HG02642 (cell line): ENCODE data around the gene IFIT3.

ENCODE experiments used
- ATAC-seq: cut with Tn5 transposase; IDR thresholded peaks from one replicate; pipeline ENCODE4 v1.9.1; 2021; ENCODE audit warnings: mild to moderate bottlenecking; ENCODE audit not compliant: unreplicated experiment, poor library complexity

Gene IFIT3

DNA sequence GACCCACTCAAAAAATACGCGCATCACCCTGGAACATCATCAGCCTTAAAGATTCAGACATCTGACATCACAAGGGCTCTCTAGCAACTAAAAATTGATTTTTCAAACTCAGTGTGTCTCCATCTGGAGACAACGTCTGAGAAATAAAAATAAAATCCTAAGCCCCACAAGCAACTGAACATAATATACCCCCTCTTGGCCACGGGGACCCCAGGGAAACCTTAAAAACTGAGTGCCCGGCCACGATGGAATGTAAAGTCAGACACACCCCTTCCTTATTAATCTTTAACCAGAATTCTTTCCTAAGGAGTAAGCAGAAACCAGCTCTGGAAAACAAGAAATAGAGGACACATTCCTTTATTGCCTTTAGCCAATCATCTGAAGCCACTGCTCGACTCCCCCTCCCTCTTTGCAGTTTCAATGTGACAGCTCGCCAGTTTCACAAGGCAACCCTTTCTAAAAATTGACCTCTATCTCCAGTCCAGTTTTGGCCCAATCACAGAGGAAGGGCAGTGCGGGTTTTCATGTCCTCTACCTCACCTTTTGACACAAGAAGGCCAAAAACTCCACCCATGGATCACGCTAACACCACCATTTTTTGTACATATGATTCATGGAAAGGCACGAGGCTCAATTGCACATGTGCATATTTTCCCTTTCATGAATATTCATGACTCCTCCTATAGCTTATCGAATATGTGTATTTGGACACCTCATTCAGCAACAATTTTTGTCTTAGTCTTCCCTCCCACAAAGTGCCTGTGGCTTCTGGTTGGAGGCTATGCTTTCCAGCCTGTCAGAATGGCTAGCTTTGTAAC is 24.2 kb downstream of the IFIT3 start:
- ATAC-seq = peak; percentile 36

- ATAC-seq = no peak
These were observed 25.0 kb downstream of the IFIT3 start for GRCh38 chr10:89352802-89353201.

DNA sequence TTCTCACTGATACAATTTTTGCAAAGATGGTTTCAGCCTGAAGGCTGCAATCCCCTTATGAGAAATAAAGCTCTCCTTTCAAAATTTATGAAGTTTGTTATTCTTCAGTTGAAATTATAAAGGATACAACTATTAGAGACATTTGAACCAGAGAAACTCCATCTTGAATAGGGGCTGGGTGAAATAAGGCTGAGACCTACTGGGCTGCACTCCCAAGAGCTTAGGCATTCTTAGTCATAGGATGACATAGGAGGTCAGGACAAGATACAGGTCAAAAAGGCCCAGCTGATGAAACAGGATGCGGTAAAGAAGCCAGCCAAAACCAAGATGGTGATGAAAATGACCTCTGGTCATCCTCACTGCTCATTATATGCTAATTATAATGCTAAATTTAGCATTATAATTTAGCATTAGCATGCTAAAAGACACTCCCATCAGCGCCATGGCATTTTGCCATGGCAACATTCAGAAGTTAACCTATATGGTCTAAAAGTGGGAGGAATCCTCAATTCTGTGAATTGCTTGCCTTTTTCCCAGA is 27.7 kb downstream of the IFIT3 start:
- ATAC-seq = no peak

- ATAC-seq = no peak
These were observed 29.3 kb downstream of the IFIT3 start for GRCh38 chr10:89357096-89357495.

GRCh38 chr10:89357975-89358374 is 30.2 kb downstream of the IFIT3 start:
- no peak for ATAC-seq

DNA sequence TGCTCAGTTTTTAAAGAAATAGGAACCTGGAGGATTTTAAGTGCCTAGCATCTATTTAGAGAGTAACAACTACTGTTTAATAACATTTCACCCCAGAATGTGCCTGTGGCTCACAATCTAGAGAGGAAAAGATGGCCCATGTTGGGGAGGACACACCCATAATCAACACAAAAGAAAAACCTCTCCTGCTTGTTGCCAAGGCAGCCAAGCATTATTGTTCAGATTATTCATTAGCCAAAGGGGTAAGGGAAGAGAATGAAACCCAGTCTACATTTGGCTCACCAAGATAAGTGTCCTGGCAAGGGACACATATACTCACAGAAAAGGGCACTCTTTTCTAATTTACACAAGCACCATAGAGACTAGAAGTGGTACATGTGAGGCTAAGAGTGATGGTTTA is 32.4 kb downstream of the IFIT3 start:
- no peak for ATAC-seq

DNA sequence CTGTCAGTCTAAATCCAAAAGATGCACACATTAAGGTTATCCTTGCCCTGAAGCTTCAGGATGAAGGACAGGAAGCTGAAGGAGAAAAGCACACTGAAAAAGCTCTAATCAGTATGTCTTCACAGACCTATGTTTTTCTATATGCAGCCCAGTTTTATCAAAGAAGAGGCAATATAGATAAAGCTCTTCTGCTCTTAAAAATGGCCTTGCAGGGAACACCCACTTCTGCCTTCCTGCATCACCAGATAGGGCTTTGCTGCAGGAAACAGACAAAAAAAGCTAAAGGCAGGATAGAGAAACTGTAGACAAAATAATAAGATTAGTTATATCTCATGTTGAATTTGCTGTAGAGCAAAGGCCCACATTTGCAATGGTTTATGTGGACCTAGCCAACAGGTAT is 35.1 kb downstream of the IFIT3 start:
- ATAC-seq = no peak

- ATAC-seq = no peak
These were observed 36.1 kb downstream of the IFIT3 start for GRCh38 chr10:89363729-89364442.

DNA sequence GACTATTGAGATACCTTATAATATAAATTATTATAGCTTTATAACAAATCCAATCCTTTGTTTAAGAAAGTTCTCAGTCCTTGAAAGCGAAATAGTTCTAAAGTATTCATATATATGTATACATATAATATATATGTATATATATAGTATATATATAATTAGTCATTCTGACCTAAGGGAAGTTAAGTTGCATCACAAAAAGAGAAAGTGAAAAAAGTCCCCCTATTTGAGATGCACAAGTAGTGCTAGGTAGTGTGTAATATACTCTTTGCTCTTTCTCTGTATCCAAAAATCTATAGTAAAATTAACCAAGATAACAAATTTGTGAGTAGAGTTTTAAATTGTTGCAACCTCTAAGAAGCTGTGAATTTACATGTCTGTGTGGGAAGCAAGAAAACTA is 36.7 kb downstream of the IFIT3 start:
- ATAC-seq = no peak

DNA sequence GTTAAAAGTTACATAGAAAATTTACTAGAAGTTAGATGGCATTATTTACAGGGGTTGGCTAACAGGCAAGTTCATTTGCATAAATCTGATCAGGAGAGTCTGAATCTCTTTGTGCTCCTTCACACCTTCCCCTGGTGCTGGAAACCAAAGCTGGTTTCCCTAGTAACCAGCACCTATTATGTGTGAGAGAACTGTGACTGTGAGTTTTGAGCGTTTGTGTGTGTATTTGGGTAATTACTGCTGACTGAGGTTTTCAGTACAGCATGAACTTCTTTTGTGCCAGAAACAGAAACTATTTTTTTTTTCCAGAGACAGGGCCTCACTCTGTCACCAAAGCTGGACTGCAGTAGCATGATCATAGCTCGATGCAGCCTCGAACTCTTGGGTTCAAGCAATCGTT is 39.7 kb downstream of the IFIT3 start:
- ATAC-seq = peak; percentile 70

DNA sequence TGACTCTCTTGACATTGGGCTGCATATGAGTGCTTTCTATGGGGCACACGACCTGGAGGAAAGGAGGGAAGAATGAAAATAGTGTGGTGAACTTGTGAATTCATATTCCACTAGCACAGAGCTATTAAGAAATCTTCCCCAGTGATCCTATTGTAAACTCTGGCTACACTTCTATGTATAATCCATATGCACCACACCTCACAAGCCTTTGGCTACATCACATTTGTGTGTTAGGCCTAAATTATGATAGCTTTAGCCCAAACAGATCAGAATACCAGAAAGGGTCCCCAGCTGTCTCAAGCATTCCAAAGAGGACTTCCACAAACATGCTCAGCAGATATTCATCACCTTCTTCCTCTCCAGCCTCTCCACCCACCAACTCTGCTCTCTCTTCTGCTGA is 40.3 kb downstream of the IFIT3 start:
- ATAC-seq = no peak

- no peak for ATAC-seq
These were observed 41.6 kb downstream of the IFIT3 start for GRCh38 chr10:89369156-89370105.

DNA sequence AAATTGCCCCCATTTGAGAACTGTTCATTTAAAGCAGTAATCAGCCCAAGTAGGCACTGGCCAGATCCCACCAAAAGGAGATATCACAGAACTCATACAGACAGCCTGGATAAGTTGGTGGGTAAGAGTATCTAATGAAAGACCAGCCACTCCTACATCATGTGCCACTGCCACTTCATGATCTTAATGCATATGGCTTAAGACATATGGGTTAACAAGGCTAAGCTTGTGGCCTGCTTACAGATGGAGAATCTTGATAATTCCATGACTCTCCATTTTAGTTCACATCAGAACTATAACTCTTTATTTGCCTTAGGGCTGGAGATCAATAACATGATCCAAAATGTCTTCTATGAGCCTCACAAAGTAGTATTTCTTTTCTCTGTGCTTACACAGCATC is 43.3 kb downstream of the IFIT3 start:
- ATAC-seq = no peak

GRCh38 chr10:89371987-89372386 is 44.2 kb downstream of the IFIT3 start:
- ATAC-seq = no peak

DNA sequence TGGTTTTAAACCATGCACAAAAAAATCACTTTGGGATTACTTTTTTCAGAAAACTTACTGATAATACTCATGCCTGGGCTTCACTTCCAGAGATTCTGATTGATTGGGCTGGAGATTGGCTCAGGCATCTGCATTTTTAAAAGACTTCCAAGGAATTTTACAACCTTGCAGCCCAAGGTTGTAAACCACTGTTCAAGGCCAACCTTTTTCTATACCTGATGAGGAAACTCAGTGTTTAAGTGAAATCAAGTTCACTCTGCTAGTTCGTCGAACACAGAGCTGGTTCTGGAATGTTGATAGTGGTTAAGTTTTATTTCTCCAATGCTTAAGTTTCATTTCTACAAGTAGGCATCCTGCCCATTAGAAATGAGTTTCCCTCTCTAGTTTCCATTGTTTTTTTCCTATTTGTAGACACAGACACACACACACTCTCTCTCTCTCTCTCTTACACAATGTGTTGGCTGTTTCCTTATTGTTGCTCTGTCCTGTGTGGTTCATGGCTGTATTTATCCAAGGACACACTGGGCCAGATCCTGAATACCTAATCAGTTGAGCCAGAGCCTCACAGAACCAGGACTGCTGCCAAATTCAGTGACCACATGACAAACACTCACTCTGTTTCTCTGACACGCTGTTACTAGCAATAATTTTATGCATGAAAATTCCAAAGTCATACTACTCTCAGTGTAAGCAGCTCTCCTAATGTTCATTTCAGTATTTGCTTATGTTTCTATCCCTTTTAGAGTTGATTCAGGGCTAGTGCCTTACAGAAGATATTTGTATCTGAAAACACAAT is 46.3 kb downstream of the IFIT3 start:
- no peak for ATAC-seq

GRCh38 chr10:89374713-89375141 is 46.9 kb downstream of the IFIT3 start:
- no peak for ATAC-seq

DNA sequence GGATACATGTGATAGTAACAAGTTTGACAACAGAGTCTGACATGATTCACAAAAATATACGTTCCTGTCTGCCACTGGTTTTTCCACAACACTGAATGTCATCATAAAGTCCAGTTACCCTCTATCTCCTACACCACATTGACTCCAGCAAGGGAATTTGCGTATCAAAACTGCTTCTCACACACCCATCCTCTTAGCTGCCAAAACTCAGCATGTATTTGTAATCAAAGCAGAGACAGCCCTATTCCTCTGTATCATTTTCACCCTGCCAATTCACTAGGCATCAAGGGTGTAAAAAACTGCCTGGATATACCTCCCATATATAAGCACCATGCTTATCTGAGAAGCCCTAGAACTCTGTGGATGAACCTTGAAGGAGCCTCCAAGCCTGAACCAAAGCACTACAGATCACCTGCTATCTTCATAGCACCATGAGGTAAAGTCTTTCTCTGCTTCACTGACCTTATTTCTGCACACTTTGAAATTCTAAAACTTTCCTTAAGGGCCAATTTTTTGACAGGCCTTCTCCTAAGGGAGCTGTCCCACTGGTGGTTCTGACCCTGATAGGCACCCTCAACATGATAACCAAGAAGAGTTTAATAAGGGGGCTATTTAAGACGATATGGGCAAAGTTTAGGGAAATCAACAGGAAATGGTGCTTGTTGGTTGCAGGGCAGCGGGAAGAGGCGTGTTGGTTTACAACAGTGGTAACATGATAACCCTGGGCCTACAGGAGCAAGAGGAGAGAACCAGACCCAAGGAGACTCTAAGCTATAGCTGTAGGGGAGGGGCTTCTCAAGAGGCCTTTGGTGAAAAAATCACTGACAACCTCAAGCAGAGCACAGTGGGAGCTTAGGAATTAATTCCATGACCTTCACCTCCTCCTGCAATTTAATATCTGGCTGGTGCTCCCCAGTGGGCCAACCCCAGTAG is 50.2 kb downstream of the IFIT3 start, which contains the start of gene IFIT1B:
TSS of gene IFIT1B (plus strand) at position 352 of the 933 bp plus-strand sequence. CDS start at position 432, 80 bp downstream.
- ATAC-seq = no peak

GRCh38 chr10:89379103-89379502 is 51.3 kb downstream of the IFIT3 start:
- no peak for ATAC-seq
